ENCODE results near the gene KCND3.

DNA sequence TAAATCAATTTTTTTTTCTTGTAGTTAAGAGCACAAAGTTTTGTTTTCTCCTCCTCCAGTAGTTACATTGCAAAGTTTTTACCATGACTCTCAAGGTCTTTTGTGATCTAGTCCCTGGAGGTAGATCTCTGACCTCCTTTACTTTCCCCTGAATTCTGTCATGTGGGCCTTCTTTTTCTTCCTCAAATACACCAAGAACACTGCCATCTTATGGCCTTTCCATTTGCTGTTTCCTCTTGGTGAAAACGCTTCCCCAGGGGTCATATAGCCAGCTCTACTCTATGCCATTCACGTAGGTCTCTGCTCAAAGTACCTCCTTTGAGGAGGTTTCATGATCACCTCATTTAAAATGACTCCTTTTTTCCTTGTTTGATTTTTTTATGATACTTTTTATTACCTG is 231.1 kb downstream of the KCND3 start:
- TF ChIP-seq, protein P1, sequence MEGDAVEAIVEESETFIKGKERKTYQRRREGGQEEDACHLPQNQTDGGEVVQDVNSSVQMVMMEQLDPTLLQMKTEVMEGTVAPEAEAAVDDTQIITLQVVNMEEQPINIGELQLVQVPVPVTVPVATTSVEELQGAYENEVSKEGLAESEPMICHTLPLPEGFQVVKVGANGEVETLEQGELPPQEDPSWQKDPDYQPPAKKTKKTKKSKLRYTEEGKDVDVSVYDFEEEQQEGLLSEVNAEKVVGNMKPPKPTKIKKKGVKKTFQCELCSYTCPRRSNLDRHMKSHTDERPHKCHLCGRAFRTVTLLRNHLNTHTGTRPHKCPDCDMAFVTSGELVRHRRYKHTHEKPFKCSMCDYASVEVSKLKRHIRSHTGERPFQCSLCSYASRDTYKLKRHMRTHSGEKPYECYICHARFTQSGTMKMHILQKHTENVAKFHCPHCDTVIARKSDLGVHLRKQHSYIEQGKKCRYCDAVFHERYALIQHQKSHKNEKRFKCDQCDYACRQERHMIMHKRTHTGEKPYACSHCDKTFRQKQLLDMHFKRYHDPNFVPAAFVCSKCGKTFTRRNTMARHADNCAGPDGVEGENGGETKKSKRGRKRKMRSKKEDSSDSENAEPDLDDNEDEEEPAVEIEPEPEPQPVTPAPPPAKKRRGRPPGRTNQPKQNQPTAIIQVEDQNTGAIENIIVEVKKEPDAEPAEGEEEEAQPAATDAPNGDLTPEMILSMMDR (IDR thresholded peaks at IDR 0.05): peak; percentile 42
- TF ChIP-seq EZH2phosphoT487 (IDR thresholded peaks at IDR 0.05) (no peak), EZH2 (IDR thresholded peaks at IDR 0.05) (no peak)

All from neural progenitor cell (in vitro differentiated cells).